Effector memory CD4-positive, alpha-beta T cell (primary cell): ENCODE data around the gene PLXND1.
A peak's percentile ranks its signal among the peaks of the same experiment; 100 is the strongest.

Source experiments
- DNase-seq, 3 donors: peaks; one replicate each; pipeline ENCODE4 v3.0.0-alpha.2; 2020
- H3K27ac ChIP-seq: 2 replicates; pipeline ENCODE4 v1.7.0; 2013; ENCODE audit warnings: mild to moderate bottlenecking, low read length, moderate library complexity; ENCODE audit not compliant: insufficient read depth, poor library complexity, severe bottlenecking
- H3K27me3 ChIP-seq: replicated peaks from 2 replicates; pipeline ENCODE4 v1.7.0; 2013; ENCODE audit warnings: mild to moderate bottlenecking, low read length; ENCODE audit not compliant: insufficient read depth, control insufficient read depth, poor library complexity, severe bottlenecking
- H3K36me3 ChIP-seq: 2 replicates; pipeline ENCODE4 v1.7.0; 2013; ENCODE audit warnings: mild to moderate bottlenecking, low read length, moderate library complexity; ENCODE audit not compliant: control insufficient read depth, insufficient read depth
- H3K4me1 ChIP-seq: 2 replicates; pipeline ENCODE4 v1.7.0; 2013; ENCODE audit warnings: low read length, mild to moderate bottlenecking; ENCODE audit not compliant: control insufficient read depth, insufficient read depth, poor library complexity, severe bottlenecking
- H3K4me3 ChIP-seq: 2 replicates; pipeline ENCODE4 v1.7.0; 2013; ENCODE audit warnings: low read length, low read depth, mild to moderate bottlenecking; ENCODE audit not compliant: insufficient read depth, poor library complexity, severe bottlenecking
- H3K9me3 ChIP-seq: 2 replicates; pipeline ENCODE4 v1.7.0; 2013; ENCODE audit warnings: mild to moderate bottlenecking, low read length, moderate library complexity; ENCODE audit not compliant: control insufficient read depth

PLXND1 gene

GRCh38 chr3:129629011-129629410 lies 22.5 kb upstream of the PLXND1 start:
- Histone ChIP-seq H3K9me3 (no peaks in the 10 kb centered on the region), H3K27ac (no peak overlapping the region), H3K4me1 (peaks cover 10% of the 10 kb centered on the region), H3K36me3 (no peaks in the 10 kb centered on the region), H3K27me3 (no peaks in the 10 kb centered on the region), H3K4me3 (no peak overlapping the region)
- no peak for DNase-seq

- Histone ChIP-seq H3K27me3 (no peaks in the 10 kb centered on the region), H3K36me3 (no peaks in the 10 kb centered on the region), H3K9me3 (no peaks in the 10 kb centered on the region), H3K4me3 (peak overlapping the region; percentile 66), H3K4me1 (peaks cover 10% of the 10 kb centered on the region), H3K27ac (no peak overlapping the region)
- DNase-seq = no peak
Measured at GRCh38 chr3:129628169-129628522, 21.7 kb upstream of the PLXND1 start.

GRCh38 chr3:129627350-129628168 lies 21.1 kb upstream of the PLXND1 start:
- Histone ChIP-seq H3K27me3 (no peaks in the 10 kb centered on the region), H3K27ac (no peak overlapping the region), H3K9me3 (no peaks in the 10 kb centered on the region), H3K4me3 (peak overlapping the region; percentile 66), H3K4me1 (peaks cover 10% of the 10 kb centered on the region), H3K36me3 (no peaks in the 10 kb centered on the region)
- DNase-seq = peak; percentile 35 to 52 (median 44)

- peak overlapping the region; percentile 66 for H3K4me3 ChIP-seq
- H3K27me3 ChIP-seq = no peaks in the 10 kb centered on the region
- peaks cover 10% of the 10 kb centered on the region for H3K4me1 ChIP-seq
- no peak overlapping the region for H3K27ac ChIP-seq
- no peaks in the 10 kb centered on the region for H3K9me3 ChIP-seq
- DNase-seq = peak; percentile 26 to 46 (median 30)
- H3K36me3 ChIP-seq = no peaks in the 10 kb centered on the region
Measured at GRCh38 chr3:129626744-129627349, 20.4 kb upstream of the PLXND1 start.

GRCh38 chr3:129625072-129625874 lies 18.8 kb upstream of the PLXND1 start:
- H3K4me3 ChIP-seq = no peak overlapping the region
- H3K27me3 ChIP-seq = no peaks in the 10 kb centered on the region
- DNase-seq = no peak
- no peaks in the 10 kb centered on the region for H3K36me3 ChIP-seq
- no peak overlapping the region for H3K27ac ChIP-seq
- H3K9me3 ChIP-seq = no peaks in the 10 kb centered on the region
- H3K4me1 ChIP-seq = peaks cover 10% of the 10 kb centered on the region

- H3K9me3 ChIP-seq = no peaks in the 10 kb centered on the region
- H3K4me3 ChIP-seq = no peak overlapping the region
- DNase-seq = no peak
- H3K36me3 ChIP-seq = no peaks in the 10 kb centered on the region
- H3K27ac ChIP-seq = no peak overlapping the region
- no peaks in the 10 kb centered on the region for H3K27me3 ChIP-seq
- peaks cover 10% of the 10 kb centered on the region for H3K4me1 ChIP-seq
Measured at GRCh38 chr3:129624347-129625071, 18.0 kb upstream of the PLXND1 start.

- no peak for DNase-seq
- Histone ChIP-seq H3K4me3 (no peak overlapping the region), H3K36me3 (no peaks in the 10 kb centered on the region), H3K27me3 (no peaks in the 10 kb centered on the region), H3K27ac (no peak overlapping the region), H3K4me1 (peaks cover 12% of the 10 kb centered on the region), H3K9me3 (no peaks in the 10 kb centered on the region)
Measured at GRCh38 chr3:129623447-129624118, 17.1 kb upstream of the PLXND1 start.

GRCh38 chr3:129622933-129623332 lies 16.5 kb upstream of the PLXND1 start:
- Histone ChIP-seq H3K27me3 (no peaks in the 10 kb centered on the region), H3K36me3 (no peaks in the 10 kb centered on the region), H3K9me3 (no peaks in the 10 kb centered on the region), H3K4me1 (peaks cover 16% of the 10 kb centered on the region), H3K4me3 (no peak overlapping the region), H3K27ac (no peak overlapping the region)
- no peak for DNase-seq

- H3K9me3 ChIP-seq = no peaks in the 10 kb centered on the region
- no peaks in the 10 kb centered on the region for H3K27me3 ChIP-seq
- no peak overlapping the region for H3K27ac ChIP-seq
- no peak overlapping the region for H3K4me3 ChIP-seq
- DNase-seq = no peak
- no peaks in the 10 kb centered on the region for H3K36me3 ChIP-seq
- H3K4me1 ChIP-seq = peaks cover 16% of the 10 kb centered on the region
Measured at GRCh38 chr3:129622226-129622874, 15.9 kb upstream of the PLXND1 start.
